ENCODE results near the gene NFIL3.

DNA sequence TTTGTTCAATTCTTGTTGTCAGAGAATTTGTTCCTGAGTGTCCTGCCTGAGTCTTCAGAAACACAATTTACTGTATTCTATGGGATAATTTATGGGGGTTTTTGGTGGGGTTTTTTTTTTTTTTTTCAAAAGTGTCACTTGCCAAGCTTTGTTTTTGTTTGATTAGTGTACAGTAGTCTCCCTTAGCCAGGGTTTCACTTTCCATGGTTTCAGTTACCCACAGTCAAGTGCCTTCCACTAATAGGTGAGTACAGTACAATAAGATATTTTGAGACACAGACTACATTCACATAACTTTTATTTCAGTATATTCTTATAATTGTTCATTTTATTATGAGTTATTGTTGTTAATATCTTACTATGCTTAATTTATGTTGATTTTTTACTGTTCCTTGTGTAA lies 36.9 kb downstream of the NFIL3 start:
- TF ChIP-seq, protein P1, sequence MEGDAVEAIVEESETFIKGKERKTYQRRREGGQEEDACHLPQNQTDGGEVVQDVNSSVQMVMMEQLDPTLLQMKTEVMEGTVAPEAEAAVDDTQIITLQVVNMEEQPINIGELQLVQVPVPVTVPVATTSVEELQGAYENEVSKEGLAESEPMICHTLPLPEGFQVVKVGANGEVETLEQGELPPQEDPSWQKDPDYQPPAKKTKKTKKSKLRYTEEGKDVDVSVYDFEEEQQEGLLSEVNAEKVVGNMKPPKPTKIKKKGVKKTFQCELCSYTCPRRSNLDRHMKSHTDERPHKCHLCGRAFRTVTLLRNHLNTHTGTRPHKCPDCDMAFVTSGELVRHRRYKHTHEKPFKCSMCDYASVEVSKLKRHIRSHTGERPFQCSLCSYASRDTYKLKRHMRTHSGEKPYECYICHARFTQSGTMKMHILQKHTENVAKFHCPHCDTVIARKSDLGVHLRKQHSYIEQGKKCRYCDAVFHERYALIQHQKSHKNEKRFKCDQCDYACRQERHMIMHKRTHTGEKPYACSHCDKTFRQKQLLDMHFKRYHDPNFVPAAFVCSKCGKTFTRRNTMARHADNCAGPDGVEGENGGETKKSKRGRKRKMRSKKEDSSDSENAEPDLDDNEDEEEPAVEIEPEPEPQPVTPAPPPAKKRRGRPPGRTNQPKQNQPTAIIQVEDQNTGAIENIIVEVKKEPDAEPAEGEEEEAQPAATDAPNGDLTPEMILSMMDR (IDR thresholded peaks at IDR 0.05 in 4 of 5, conservative IDR thresholded peaks at IDR 0.05 in 1 of 5), result no peak
- TF ChIP-seq POLR2A (IDR thresholded peaks at IDR 0.05), result no peak
